Body of pancreas (tissue), 4 donors: Measurements from ENCODE around the gene AP5B1. TPM values are rescaled to one million over a fixed set of nuclear protein-coding genes. Genes with fewer than 3 reads are reported as not detected.

Source experiments
- ATAC-seq: fragments of 150-250 bp; one replicate; pipeline ENCODE4 v1.9.1; 2016
- DNase-seq, 4 donors: peaks; one replicate each; pipeline ENCODE4 v3.0.0-alpha.2; 2019
- H3K27ac ChIP-seq, 4 donors: fragments of 200-600 bp; sonication (generic); 1 replicate in 3 of 4; 2 replicates in 1 of 4; pipeline versions ENCODE4 v1.5.1 to v1.6.1; 2016 to 2019; ENCODE audit warnings: mild to moderate bottlenecking in 1 of 4, mixed read lengths in 1 of 4, moderate library complexity in 1 of 4
- H3K27me3 ChIP-seq, 2 donors: fragments of 200-600 bp; sonication (generic); one replicate each; pipeline ENCODE4 v1.6.0; 2016; ENCODE audit warnings: mild to moderate bottlenecking in 1 of 2
- H3K36me3 ChIP-seq, 2 donors: fragments of 200-600 bp; sonication (generic); replicated peaks in 1 of 2; 2 replicates each; pipeline ENCODE4 v1.5.1; 2016; ENCODE audit warnings: low read depth in 2 of 2; ENCODE audit not compliant: insufficient read depth in 1 of 2
- H3K4me1 ChIP-seq: fragments of 200-600 bp; sonication (generic); one replicate; pipeline ENCODE4 v1.6.0; 2016
- H3K4me3 ChIP-seq, 2 donors: fragments of 200-600 bp; sonication (generic); 1 replicate in 1 of 2; 2 replicates in 1 of 2; pipeline ENCODE4 v1.5.1; 2016 to 2019
- H3K9me3 ChIP-seq, 3 donors: fragments of 200-600 bp; sonication (generic); 1 replicate in 2 of 3; 2 replicates in 1 of 3; pipeline ENCODE4 v1.5.1; 2016
- POLR2A ChIP-seq, 3 donors: fragments of 450-650 bp; IDR thresholded peaks; one replicate each; pipeline ENCODE4 v1.6.1; 2016; ENCODE audit warnings: antibody characterized with exemption in 3 of 3, mild to moderate bottlenecking in 2 of 3
- WGBS, 2 donors: methylation state at CpG; one replicate each; pipeline ENCODE4 v1.1.5; 2017; 5-methylcytosine and 5-hydroxymethylcytosine counted together
- intact Hi-C: fragments of 100-400 bp; cut with DNase I; formaldehyde crosslinking; loops from one replicate; pipeline ENCODE4 v1.15.1; 2023
- total RNA-seq, 2 donors: library from RNA; depleted of rRNA; stranded (reverse); fragments of >200 nt; gene quantifications; one replicate each; pipeline ENCODE4 v1.1.0, GENCODE V29; 2016
- TF ChIP-seq, protein P1 (sequence below), 7 experiments: fragments of 450-650 bp in 4 of 7; fragments of 200-600 bp in 3 of 7; sonication (generic) in 3 of 7; IDR thresholded peaks; one replicate each; pipeline ENCODE4 v1.5.1; 2016 to 2019; ENCODE audit warnings: antibody characterized with exemption in 7 of 7

The AP5B1 gene
- total RNA-seq, 2 donors from 2014 or later: 18.2 to 33.9 TPM

DNA sequence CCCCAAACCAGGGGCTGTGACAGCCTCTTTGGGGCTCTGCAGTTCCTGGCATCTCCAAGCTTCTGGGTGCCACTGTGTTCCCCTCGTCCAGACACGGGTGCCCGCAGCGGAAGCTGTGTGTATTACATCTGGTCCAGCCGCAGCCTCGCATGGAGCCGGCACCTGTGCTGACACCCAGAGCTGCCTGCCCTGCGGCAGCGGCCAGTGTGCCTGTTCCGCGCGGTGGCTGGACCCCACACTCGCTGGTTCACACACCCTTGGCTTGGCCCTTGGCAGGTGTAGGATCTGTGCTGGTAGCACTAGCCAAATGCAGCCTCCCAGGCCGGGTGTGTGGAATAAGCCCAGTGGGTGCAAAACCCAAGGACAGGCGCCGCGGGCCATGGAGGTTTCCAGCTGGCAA, 35.7 kb downstream of the AP5B1 start:
- no peak for ATAC-seq
- H3K27ac ChIP-seq: no peak overlapping the region
- intact Hi-C loops: no loop called here
- TF ChIP-seq POLR2A (IDR thresholded peaks at IDR 0.05): no peak
- TF ChIP-seq, protein P1, sequence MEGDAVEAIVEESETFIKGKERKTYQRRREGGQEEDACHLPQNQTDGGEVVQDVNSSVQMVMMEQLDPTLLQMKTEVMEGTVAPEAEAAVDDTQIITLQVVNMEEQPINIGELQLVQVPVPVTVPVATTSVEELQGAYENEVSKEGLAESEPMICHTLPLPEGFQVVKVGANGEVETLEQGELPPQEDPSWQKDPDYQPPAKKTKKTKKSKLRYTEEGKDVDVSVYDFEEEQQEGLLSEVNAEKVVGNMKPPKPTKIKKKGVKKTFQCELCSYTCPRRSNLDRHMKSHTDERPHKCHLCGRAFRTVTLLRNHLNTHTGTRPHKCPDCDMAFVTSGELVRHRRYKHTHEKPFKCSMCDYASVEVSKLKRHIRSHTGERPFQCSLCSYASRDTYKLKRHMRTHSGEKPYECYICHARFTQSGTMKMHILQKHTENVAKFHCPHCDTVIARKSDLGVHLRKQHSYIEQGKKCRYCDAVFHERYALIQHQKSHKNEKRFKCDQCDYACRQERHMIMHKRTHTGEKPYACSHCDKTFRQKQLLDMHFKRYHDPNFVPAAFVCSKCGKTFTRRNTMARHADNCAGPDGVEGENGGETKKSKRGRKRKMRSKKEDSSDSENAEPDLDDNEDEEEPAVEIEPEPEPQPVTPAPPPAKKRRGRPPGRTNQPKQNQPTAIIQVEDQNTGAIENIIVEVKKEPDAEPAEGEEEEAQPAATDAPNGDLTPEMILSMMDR (IDR thresholded peaks at IDR 0.05): no peak
- H3K9me3 ChIP-seq: no peaks in the 10 kb centered on the region
- no peak for DNase-seq
- no peak overlapping the region for H3K4me3 ChIP-seq
- 68 to 78% methylated on average over 4 to 17 of the region's 17 CpGs for WGBS, 2 donors
- H3K4me1 ChIP-seq: peaks cover 8% of the 10 kb centered on the region
- H3K36me3 ChIP-seq: no peaks in the 10 kb centered on the region
- H3K27me3 ChIP-seq: no peaks in the 10 kb centered on the region

DNA sequence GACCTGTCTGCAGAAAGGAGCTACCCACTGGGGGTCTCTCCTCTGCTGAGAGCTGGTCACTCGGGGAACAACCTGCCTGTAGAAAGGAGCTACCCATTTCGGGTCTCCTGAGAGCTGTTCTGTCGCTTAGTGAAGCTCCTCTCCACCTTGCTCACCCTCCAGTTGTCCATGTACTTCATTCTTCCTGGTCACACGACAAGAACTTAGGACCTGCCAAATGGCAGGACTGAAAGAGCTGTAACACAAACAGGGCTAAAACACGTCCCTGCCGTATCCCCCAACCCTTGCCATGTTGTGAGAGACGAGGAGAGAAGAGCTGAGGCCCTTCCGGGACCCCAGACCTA, 36.1 kb downstream of the AP5B1 start:
- H3K27me3 ChIP-seq: no peaks in the 10 kb centered on the region
- H3K27ac ChIP-seq: no peak overlapping the region
- H3K4me3 ChIP-seq: no peak overlapping the region
- intact Hi-C loops: no loop called here
- DNase-seq: no peak
- peaks cover 8% of the 10 kb centered on the region for H3K4me1 ChIP-seq
- ATAC-seq: no peak
- no peaks in the 10 kb centered on the region for H3K36me3 ChIP-seq
- TF ChIP-seq, protein P1 (IDR thresholded peaks at IDR 0.05): peak in 1 of 7 experiments; percentile 1
- TF ChIP-seq POLR2A (IDR thresholded peaks at IDR 0.05): no peak
- 53 to 58% methylated on average over 8 of the region's 8 CpGs for WGBS, 2 donors
- no peaks in the 10 kb centered on the region for H3K9me3 ChIP-seq

DNA sequence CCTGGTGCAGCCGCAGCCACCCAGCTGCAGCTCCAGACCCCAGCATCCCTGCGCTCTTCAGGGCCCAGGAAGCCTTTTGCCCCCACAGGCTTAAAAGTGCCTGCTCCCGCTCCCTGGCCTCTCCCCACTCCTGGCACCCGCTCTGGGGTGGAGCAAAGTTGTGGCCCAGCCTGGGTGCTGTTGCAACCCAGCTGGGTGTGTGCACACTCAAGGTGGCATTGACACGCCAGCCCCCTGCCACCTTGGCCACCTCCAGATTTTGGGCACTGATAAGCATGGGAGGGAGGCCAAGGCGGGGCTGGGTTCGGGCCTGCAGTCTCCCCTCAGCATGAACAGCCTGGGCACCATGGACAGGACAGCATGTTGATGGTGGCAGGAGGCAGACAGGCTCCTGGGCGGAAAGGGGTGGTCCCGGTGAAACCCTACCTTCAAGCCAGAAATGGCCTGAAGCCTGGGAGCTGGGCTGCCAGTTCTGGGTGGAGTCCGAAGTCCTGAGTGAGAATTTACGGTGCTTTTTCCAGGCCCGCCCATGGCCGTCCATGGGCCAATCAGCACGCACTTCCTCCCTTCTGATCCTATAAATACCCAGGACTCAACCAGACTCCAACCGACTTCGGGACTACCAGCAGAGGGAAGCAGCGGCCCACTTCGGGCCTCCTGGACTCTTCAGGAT, 36.6 kb downstream of the AP5B1 start:
- no peaks in the 10 kb centered on the region for H3K36me3 ChIP-seq
- H3K27ac ChIP-seq: no peak overlapping the region
- TF ChIP-seq POLR2A (IDR thresholded peaks at IDR 0.05): peak in 2 of 3 donors; percentile 11 to 23
- TF ChIP-seq, protein P1 (IDR thresholded peaks at IDR 0.05): peak; percentile 35 to 85 (median 68)
- no peaks in the 10 kb centered on the region for H3K9me3 ChIP-seq
- no peaks in the 10 kb centered on the region for H3K27me3 ChIP-seq
- intact Hi-C loops: no loop called here
- 25 to 60% methylated on average over 9 to 18 of the region's 18 CpGs for WGBS, 2 donors
- DNase-seq (peak; percentile 61 to 80 (median 74)), ATAC-seq (peak; percentile 97)
- peaks cover 8% of the 10 kb centered on the region for H3K4me1 ChIP-seq
- H3K4me3 ChIP-seq: no peak overlapping the region

DNA sequence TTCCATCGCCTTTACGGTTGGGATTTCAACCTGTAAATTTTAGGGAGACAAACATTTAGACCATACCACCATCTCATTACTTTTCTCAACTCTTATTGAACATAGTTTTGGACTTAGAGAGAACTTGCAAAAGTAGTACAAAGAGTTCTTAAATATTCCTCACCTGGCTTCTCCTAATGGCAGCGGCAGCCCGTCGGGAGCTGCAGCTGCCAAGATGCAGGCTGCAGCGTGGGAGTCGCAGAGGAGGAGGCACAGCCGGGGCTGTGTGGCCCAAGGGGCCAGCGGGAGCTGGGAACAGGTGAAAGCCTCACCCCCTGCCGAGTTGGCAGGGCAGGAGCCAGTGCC, 37.1 kb downstream of the AP5B1 start:
- ATAC-seq: no peak
- H3K4me3 ChIP-seq: no peak overlapping the region
- no peak overlapping the region for H3K27ac ChIP-seq
- H3K9me3 ChIP-seq: no peaks in the 10 kb centered on the region
- no peaks in the 10 kb centered on the region for H3K27me3 ChIP-seq
- WGBS, 2 donors: 73 to 83% methylated on average over 5 to 10 of the region's 10 CpGs
- no peaks in the 10 kb centered on the region for H3K36me3 ChIP-seq
- no peak for DNase-seq
- intact Hi-C loops: no loop called here
- TF ChIP-seq POLR2A (IDR thresholded peaks at IDR 0.05): no peak
- peaks cover 8% of the 10 kb centered on the region for H3K4me1 ChIP-seq

- no peaks in the 10 kb centered on the region for H3K27me3 ChIP-seq
- H3K36me3 ChIP-seq: no peaks in the 10 kb centered on the region
- intact Hi-C loops: no loop called here
- peaks cover 8% of the 10 kb centered on the region for H3K4me1 ChIP-seq
- ATAC-seq (no peak), DNase-seq (no peak)
- 76 to 79% methylated on average over 1 of the region's 1 CpG for WGBS, 2 donors
- no peak overlapping the region for H3K4me3 ChIP-seq
- TF ChIP-seq, protein P1 (IDR thresholded peaks at IDR 0.05): no peak
- no peak for TF ChIP-seq POLR2A (IDR thresholded peaks at IDR 0.05)
- H3K9me3 ChIP-seq: no peaks in the 10 kb centered on the region
- H3K27ac ChIP-seq: no peak overlapping the region
These were observed 38.4 kb downstream of the AP5B1 start for GRCh38 chr11:65742353-65742752.
